ENCODE measurements around the gene ATRAID. TPM values are rescaled to one million over a fixed set of nuclear protein-coding genes. Genes with fewer than 3 reads are reported as not detected.

ATRAID gene
- total RNA-seq, 1 experiment from 2014 or later, result 108 TPM

DNA sequence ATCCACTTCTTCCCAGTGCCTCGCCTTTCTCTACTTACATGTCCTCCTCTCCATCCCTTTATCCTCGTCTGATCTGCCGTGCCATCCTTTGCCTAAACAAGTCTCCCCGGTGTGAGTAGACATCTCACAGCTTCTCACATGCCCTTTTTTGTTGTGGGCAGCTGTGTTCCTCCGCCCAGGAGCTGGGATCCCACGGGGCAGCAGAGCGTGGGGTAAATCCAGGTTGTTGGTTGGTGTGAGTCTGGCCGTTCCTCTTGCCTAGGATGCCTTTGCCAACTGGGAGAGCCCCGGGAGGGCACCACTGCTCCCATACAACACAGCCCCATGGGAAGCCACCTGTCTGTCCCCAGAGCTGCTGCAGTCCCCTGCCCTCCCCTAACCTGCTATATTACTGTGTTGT is 28.6 kb downstream of the ATRAID start:
- no peaks in the 10 kb centered on the region for H3K4me1 ChIP-seq (ENCODE audit: insufficient read depth, low read length)
- no peak overlapping the region for H3K14ac ChIP-seq (ENCODE audit: insufficient read depth, low read length)
- TF ChIP-seq, protein P1, sequence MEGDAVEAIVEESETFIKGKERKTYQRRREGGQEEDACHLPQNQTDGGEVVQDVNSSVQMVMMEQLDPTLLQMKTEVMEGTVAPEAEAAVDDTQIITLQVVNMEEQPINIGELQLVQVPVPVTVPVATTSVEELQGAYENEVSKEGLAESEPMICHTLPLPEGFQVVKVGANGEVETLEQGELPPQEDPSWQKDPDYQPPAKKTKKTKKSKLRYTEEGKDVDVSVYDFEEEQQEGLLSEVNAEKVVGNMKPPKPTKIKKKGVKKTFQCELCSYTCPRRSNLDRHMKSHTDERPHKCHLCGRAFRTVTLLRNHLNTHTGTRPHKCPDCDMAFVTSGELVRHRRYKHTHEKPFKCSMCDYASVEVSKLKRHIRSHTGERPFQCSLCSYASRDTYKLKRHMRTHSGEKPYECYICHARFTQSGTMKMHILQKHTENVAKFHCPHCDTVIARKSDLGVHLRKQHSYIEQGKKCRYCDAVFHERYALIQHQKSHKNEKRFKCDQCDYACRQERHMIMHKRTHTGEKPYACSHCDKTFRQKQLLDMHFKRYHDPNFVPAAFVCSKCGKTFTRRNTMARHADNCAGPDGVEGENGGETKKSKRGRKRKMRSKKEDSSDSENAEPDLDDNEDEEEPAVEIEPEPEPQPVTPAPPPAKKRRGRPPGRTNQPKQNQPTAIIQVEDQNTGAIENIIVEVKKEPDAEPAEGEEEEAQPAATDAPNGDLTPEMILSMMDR (conservative IDR thresholded peaks at IDR 0.05), result no peak
- Mint-ChIP-seq H3K36me3 (ENCODE audit: insufficient read depth in 1 of 3, low read depth in 3 of 3) (peaks cover 51 to 98% (median 90%) of the 10 kb centered on the region in 3 experiments), H3K27me3 (ENCODE audit: low read depth) (no peaks in the 10 kb centered on the region), H3K4me3 (no peak overlapping the region), H3K4me1 (no peaks in the 10 kb centered on the region), H3K9me3 (no peaks in the 10 kb centered on the region), H3K27ac (no peak overlapping the region)
- no peaks in the 10 kb centered on the region for H3K27me3 ChIP-seq (ENCODE audit: insufficient read depth, low read length)
- H3K79me2 ChIP-seq (ENCODE audit: insufficient read depth, low read length), result no peaks in the 10 kb centered on the region
- H2AFZ ChIP-seq (ENCODE audit: low read length), result no peak overlapping the region
- no peak overlapping the region for H3T11ph ChIP-seq (ENCODE audit: low read length)
- H3K79me1 ChIP-seq (ENCODE audit: insufficient read depth, low read depth, low read length, poor library complexity, severe bottlenecking), result no peaks in the 10 kb centered on the region
- H4K5ac ChIP-seq (ENCODE audit: insufficient read length, low read depth, low read length), result no peak overlapping the region
- H3K23me2 ChIP-seq (ENCODE audit: insufficient read length, low read depth, low read length, poor library complexity, severe bottlenecking), result no peaks in the 10 kb centered on the region
- no peak overlapping the region for H2BK120ac ChIP-seq (ENCODE audit: low read depth, low read length, poor library complexity, severe bottlenecking)
- no peak overlapping the region for H3K4me2 ChIP-seq (ENCODE audit: insufficient read depth, insufficient read length, low read length)
- H2AK5ac ChIP-seq (ENCODE audit: insufficient read length, low read length), result no peak overlapping the region
- H3K23ac ChIP-seq (ENCODE audit: insufficient read length, low read depth, low read length), result no peak overlapping the region
- DNase-seq, result no peak
- H3K56ac ChIP-seq (ENCODE audit: insufficient read length, low read depth, low read length), result no peak overlapping the region
- no peak overlapping the region for H2BK15ac ChIP-seq (ENCODE audit: low read depth, low read length)
- no peaks in the 10 kb centered on the region for H4K20me1 ChIP-seq (ENCODE audit: control insufficient read depth, insufficient read depth, insufficient read length)
- H3K27ac ChIP-seq (ENCODE audit: insufficient read length, low read depth, low read length), result no peak overlapping the region
- H3K18ac ChIP-seq (ENCODE audit: insufficient read length, low read depth, low read length), result no peak overlapping the region
- no peak overlapping the region for H4K8ac ChIP-seq (replicated peaks; ENCODE audit: insufficient read length, low read depth, low read length)
- no peak overlapping the region for H3K4ac ChIP-seq (ENCODE audit: low read depth, low read length)
- no peak overlapping the region for H3K9ac ChIP-seq (ENCODE audit: extremely low read depth, insufficient read length, low read length)
- no peak overlapping the region for H2BK5ac ChIP-seq (ENCODE audit: insufficient read length, low read length)
- no CpG with 5 or more reads among the region's 9 CpGs for WGBS (ENCODE audit: extremely low coverage, insufficient read length, low lambda C conversion rate)
- no peaks in the 10 kb centered on the region for H3K9me3 ChIP-seq (ENCODE audit: control insufficient read depth, low read depth, low read length)
- no peak overlapping the region for H2BK20ac ChIP-seq (ENCODE audit: low read depth, low read length, poor library complexity, severe bottlenecking)
- H2BK12ac ChIP-seq (ENCODE audit: insufficient read length, low read depth, low read length), result no peak overlapping the region
- no peak overlapping the region for H4K91ac ChIP-seq (ENCODE audit: insufficient read length, low read depth, low read length)
